ENCODE measurements around the gene GJA8. TPM values are rescaled to one million over a fixed set of nuclear protein-coding genes. Genes with fewer than 3 reads are reported as not detected.

Gene GJA8
- total RNA-seq, 2 experiments from 2014 or later, result not detected

GRCh38 chr1:147878022-147878421 lies 24.6 kb upstream of the GJA8 start:
- CTCF ChIA-PET (ENCODE audit: unreplicated experiment), result no interaction called here

GRCh38 chr1:147879911-147880310 lies 22.7 kb upstream of the GJA8 start:
- H3K27ac ChIP-seq (ENCODE audit: low read depth, low read length, poor library complexity, severe bottlenecking), result no peak overlapping the region
- H3K9me3 ChIP-seq (ENCODE audit: low read length), result peaks cover 6% of the 10 kb centered on the region; the same call in 1 of the 2 replicates
- H3K36me3 ChIP-seq (ENCODE audit: insufficient read depth, low read length), result no peaks in the 10 kb centered on the region
- intact Hi-C loops (cut with micrococcal nuclease; ENCODE audit: unreplicated experiment), result no loop called here
- CTCF ChIA-PET (ENCODE audit: unreplicated experiment), result no interaction called here
- no peak overlapping the region for H3K4me3 ChIP-seq (ENCODE audit: low read depth, low read length, poor library complexity, severe bottlenecking)
- H2AFZ ChIP-seq (ENCODE audit: low read length), result no peak overlapping the region
- H3K4me1 ChIP-seq (ENCODE audit: insufficient read depth, low read length, poor library complexity, severe bottlenecking), result no peaks in the 10 kb centered on the region
- BruUV-seq (replicated peaks), result no TSS peak
- no peaks in the 10 kb centered on the region for H3K9me2 ChIP-seq (ENCODE audit: insufficient read depth, low read length)
- no peak overlapping the region for H3K4me2 ChIP-seq (ENCODE audit: low read length)
- H4K20me1 ChIP-seq (ENCODE audit: insufficient read depth, low read length), result no peaks in the 10 kb centered on the region
- no peaks in the 10 kb centered on the region for H3K79me2 ChIP-seq (ENCODE audit: insufficient read depth, low read depth, low read length)
- POLR2A ChIA-PET, result no interaction called here
- TF ChIP-seq CTCF (conservative IDR thresholded peaks at IDR 0.05; ENCODE audit: low read length) (no peak), EZH2phosphoT487 (IDR thresholded peaks at IDR 0.05; ENCODE audit: borderline replicate concordance, low read depth, low read length) (no peak)
- DNase-seq (ENCODE audit: low spot score), result no peak

More at GRCh38 chr1:147878022-147878421, 24.6 kb upstream of the GJA8 start:
- no peak overlapping the region for H2AFZ ChIP-seq (ENCODE audit: low read length)
- no TSS peak for BruUV-seq (replicated peaks)
- H4K20me1 ChIP-seq (ENCODE audit: insufficient read depth, low read length), result no peaks in the 10 kb centered on the region
- intact Hi-C loops (cut with micrococcal nuclease; ENCODE audit: unreplicated experiment), result no loop called here
- no peak for DNase-seq (ENCODE audit: low spot score)
- TF ChIP-seq EZH2phosphoT487 (IDR thresholded peaks at IDR 0.05; ENCODE audit: borderline replicate concordance, low read depth, low read length) (no peak), CTCF (conservative IDR thresholded peaks at IDR 0.05; ENCODE audit: low read length) (no peak)
- peaks cover 6% of the 10 kb centered on the region; the same call in 1 of the 2 replicates for H3K9me3 ChIP-seq (ENCODE audit: low read length)
- POLR2A ChIA-PET, result no interaction called here
- no peak overlapping the region for H3K4me2 ChIP-seq (ENCODE audit: low read length)
- H3K79me2 ChIP-seq (ENCODE audit: insufficient read depth, low read depth, low read length), result no peaks in the 10 kb centered on the region
- no peaks in the 10 kb centered on the region for H3K9me2 ChIP-seq (ENCODE audit: insufficient read depth, low read length)
- H3K4me3 ChIP-seq (ENCODE audit: low read depth, low read length, poor library complexity, severe bottlenecking), result no peak overlapping the region
- H3K27ac ChIP-seq (ENCODE audit: low read depth, low read length, poor library complexity, severe bottlenecking), result no peak overlapping the region
- H3K4me1 ChIP-seq (ENCODE audit: insufficient read depth, low read length, poor library complexity, severe bottlenecking), result no peaks in the 10 kb centered on the region
- H3K36me3 ChIP-seq (ENCODE audit: insufficient read depth, low read length), result no peaks in the 10 kb centered on the region

DNA sequence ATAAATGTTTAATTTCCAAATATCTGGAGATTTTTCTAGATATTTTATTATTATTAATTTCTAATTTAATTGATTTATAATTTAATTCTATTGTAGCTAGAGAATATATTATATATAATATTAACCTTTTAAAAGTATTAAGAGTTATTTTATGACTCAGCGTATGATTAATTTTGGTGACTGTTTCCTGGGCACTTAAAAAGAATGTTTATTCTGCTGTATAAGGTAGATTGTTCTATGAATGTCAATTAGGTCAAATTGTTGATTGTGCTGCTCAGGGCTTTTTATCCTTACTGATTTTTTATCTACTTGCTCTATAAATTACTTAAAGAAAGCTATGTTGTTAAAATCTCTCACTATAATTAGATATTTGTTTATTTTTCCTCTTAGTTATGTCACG lies 20.1 kb upstream of the GJA8 start:
- intact Hi-C loops (cut with micrococcal nuclease; ENCODE audit: unreplicated experiment), result no loop called here

More for the DNA sequence above, 20.1 kb upstream of the GJA8 start:
- BruUV-seq (replicated peaks), result no TSS peak
- H3K27ac ChIP-seq (ENCODE audit: low read depth, low read length, poor library complexity, severe bottlenecking), result no peak overlapping the region
- H3K9me3 ChIP-seq (ENCODE audit: low read length), result peaks cover 6% of the 10 kb centered on the region; the same call in 1 of the 2 replicates
- no peak for DNase-seq (ENCODE audit: low spot score)
- no peaks in the 10 kb centered on the region for H3K79me2 ChIP-seq (ENCODE audit: insufficient read depth, low read depth, low read length)
- H3K9me2 ChIP-seq (ENCODE audit: insufficient read depth, low read length), result no peaks in the 10 kb centered on the region
- no peak overlapping the region for H3K4me3 ChIP-seq (ENCODE audit: low read depth, low read length, poor library complexity, severe bottlenecking)
- POLR2A ChIA-PET, result interaction anchor here (0.6 to 0.9 kb wide), 2 partner anchors 190 to 350 kb away, joined by 3 read pairs; no protein-coding TSS in a partner anchor
- H4K20me1 ChIP-seq (ENCODE audit: insufficient read depth, low read length), result no peaks in the 10 kb centered on the region
- no peaks in the 10 kb centered on the region for H3K4me1 ChIP-seq (ENCODE audit: insufficient read depth, low read length, poor library complexity, severe bottlenecking)
- CTCF ChIA-PET (ENCODE audit: unreplicated experiment), result no interaction called here
- H3K4me2 ChIP-seq (ENCODE audit: low read length), result no peak overlapping the region
- TF ChIP-seq EZH2phosphoT487 (IDR thresholded peaks at IDR 0.05; ENCODE audit: borderline replicate concordance, low read depth, low read length) (no peak), CTCF (conservative IDR thresholded peaks at IDR 0.05; ENCODE audit: low read length) (no peak)
- no peaks in the 10 kb centered on the region for H3K36me3 ChIP-seq (ENCODE audit: insufficient read depth, low read length)
- H2AFZ ChIP-seq (ENCODE audit: low read length), result no peak overlapping the region
